ENCODE data around the gene GBGT1.

Gene GBGT1

DNA sequence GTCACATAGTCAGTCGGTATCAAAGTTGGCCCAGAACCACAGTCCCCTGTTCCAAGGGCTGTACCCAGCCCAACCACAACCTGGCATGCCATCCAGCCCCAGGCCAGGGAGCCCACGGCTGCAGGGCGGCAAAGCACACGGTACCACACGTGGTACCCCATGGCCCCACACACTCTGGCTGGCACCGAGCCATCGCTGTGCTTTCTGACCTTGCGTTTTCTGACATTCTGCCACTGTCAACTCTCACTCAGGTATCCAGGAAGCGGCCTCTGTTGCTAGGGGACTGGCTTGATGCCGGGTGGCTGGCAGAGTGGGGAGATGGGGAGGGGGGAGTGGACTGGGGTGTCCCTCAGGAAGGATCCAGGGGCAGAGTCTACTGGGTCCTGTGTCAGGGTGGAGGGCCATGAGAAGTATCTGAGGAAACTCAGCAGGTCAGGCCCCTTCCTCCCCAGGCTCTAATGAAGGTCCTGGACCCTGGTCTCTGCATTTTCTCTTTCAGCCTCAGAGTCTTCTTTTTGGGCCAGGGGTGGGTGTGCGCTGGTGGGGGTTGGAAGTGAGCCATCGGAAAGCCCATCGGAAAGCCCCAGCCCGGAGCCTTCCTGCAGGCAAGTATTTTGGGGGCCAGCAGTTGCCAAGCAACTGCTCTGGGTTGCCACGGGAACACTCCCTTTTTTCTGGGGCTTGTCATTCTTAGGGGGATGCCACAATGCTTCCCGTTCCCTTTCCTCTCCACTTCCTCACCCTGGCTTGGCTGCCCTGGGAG, 21.7 kb downstream of the GBGT1 start:
- DNase-seq: peak in 2 of 3 experiments; percentile 74 to 86

DNA sequence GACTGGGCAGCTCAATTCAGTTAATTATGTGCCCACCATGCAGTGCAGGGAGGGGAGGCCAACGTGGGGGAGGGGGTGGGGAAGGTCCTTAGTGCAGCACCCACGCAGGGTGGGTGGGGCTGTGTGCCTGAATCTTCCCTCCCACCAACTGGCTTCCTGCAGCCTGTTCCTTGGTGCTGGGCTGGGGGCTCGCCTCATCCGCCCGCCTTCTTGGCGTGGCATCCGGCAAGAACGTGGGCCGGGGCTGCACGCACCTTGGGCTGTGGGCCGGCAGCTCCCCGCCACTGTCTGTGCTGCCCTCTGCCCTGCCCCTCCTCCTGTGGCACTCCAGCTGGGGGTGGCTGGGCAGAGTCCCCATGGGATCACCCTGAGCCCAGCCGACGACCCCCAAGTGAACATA, 23.1 kb downstream of the GBGT1 start:
- DNase-seq: no peak

DNA sequence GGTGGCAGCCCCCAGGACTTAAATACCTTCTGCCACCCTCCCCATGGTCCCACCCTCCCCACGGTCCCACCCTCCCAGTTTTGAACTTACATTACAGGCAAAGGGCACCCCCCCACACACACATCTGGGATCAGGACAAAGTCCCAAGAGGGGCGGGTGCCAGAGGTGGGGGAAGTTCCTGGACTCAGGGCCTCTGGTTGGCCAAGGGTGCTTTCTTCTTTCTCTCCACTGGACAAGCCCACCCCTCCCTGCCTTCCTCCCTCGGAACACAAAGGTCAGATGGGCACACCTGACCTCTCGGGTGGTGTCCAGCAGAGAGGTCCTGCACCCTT, 23.6 kb downstream of the GBGT1 start:
- no peak for DNase-seq

DNA sequence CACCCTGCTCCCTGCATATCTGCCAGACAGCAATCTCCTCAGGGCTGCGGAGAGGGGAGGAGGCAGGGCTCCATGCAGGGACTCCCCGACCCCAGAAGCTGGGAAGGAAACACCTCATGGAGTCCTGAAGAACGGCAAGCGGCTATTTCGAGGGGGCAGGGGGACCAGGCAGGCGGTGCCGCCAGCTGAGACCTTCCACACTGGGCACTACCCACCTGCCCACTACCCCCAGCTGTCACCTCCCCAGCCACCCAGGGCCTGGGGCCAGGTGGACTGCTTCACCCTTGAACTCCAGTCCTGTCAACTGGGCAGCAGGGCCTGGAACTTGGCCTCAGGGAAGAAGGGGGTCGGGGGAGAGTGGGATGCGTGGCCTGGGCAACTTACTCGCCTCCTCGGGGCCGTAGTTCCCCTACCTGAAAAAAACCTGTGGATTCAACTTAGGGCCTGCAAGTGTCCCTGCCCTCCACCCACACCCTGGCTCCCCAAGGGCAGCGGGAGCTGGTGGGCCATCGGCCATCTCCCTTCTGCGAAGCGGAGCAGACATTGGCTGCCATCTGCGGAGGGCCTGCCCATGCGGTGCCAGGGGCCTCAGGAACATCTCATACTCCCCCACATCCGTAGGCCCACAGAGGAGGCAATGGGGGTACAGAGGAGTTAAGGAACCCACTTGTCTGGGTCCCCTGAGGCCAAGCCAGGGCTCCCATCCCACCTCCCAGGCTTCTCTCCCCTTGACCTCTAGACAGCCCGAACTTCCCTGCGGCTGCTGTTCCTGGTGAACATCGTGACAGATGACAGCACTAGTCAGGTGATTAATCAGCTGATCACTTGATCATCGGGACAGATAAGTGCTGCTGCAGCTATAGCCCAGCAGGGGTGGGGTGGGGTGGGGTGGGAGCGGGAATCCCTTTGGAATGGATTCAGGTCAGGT, 24.2 kb downstream of the GBGT1 start:
- no peak for DNase-seq

DNA sequence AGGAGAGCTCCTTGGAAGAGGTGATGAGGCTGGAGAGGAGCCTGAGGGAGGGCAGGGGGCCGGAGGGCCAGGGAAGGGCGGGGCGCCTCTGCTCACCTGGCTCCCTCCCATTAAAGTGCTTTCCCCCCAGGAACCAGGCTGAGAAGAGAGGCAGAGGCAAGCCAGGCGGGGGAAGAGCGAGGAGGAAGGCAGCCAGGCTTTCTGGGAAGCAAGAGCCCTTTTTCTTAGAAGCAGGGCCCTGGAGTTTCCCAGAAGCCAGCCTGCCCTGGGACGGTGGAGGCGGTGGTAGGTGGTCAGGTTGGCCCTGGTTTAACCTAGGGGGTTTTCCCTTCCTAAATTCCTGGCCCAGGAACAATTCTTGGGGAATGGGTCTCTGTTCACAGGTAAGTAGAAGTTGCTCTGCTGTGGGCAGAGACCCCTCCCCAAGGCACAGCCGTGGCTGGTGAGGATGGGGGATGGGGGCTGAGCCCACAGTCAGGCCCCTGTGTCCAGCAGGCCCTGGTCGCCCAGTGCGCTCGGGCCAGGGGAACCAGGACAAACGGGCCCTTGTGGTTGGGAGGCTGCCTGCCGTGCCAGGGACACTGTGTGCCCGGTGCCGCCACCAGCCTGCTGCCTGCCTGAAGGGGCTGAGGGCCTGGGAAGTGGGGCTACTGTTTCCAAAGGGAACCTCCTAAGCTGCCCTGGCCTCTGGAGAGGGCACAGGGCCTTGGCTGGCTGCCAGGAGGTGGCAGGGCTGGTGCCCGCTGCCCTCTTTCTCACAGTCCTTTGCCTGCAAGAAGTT, 26.1 kb downstream of the GBGT1 start:
- DNase-seq: no peak

DNA sequence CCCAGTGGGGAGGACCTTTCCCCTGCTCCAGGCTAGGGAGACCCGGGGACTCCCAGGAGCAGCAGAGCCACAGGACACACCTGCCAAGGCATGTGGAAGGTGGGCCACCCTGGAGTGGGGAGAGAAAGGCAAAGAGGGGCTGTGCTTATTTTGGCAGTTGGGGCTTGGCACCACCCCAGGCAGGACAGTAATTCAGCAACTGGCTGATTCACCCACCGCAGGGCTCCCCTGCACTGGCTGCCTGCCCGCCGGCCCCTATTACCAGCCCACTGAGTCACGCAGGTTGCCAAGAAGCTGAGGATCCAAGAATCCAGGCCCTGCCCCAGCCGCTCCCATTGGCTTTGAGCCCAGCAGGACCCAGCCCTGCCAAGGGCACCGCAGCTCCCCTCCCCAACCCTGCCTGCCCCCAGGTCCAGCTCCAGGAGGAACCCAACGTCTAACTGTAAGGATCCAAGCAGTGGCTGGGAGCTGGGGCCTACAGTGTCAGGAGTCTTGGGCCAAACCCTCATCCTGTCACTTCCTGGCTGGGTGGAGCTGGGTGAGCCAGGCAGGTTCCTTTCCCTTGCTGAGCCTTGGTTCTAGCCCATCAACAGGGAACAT, 28.5 kb downstream of the GBGT1 start:
- no peak for DNase-seq

DNA sequence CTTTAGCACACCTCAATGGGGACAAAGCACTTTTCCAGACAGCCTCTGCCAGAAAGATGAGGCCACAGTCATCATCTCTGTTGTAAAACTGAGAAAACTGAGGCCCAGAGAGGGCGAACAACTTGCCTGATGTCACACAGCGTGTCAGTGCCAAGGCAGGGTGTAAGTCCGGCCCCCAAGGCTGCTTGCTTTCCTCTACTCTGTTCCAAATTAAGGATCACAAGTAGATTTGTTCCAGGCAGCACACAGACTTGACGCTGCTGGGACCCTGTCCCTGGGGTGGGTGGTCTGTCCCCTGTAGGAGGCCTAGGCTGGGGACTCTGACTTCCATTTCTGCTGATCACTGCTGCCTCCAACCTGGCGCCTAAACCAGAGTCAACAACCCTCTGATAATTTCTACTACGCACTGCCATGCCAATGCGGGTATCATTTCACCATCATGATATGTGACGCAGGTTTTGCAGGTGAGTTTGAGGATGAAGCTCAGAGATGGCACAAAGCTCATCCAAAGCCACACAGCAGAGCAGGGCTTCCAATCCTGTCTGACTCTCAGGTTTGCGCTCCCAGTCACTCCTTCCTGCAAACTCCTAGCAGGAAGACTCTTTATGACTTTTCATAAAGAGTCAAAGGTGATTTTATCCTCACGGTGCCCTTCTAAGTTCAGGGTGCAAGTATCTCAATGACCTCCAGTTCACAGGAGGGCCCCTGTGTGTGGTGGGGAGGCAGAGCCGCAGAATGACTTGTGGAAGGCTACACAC, 29.1 kb downstream of the GBGT1 start:
- no peak for DNase-seq

DNA sequence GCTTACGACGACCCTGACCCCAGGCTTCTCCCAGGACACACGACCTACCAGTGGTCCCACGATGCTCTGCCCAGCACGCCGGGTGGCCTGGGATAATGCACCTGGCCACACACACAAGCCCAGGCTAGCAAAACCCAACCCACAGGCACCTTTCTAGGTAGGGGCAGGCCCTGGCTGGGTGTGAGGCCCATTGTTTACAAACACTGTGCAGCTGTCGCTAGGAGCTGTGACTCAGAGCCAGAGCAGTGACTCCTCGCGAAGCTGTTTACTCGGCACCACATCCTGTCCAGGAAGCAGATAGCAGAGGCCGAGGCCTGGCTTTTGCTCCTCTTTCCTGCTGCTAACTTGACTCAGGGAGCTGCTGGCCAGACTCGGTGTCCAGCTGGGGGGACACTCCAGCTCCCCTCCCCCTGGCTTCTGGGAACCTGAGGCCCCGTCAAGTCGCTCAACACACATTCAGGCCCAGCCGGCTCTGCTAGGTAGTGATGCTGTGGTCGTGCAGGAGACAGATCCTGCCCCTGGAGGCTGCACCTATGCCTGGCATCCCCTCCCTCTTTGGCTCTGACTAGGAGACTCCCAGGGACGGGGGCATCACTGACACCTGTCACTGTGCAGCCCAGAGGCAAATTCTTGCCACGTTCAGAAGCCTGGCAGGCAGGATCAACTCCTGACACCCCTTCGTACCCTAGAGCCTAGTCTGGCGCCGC, 29.9 kb downstream of the GBGT1 start:
- peak in 2 of 3 experiments; percentile 96 to 98 for DNase-seq

DNA sequence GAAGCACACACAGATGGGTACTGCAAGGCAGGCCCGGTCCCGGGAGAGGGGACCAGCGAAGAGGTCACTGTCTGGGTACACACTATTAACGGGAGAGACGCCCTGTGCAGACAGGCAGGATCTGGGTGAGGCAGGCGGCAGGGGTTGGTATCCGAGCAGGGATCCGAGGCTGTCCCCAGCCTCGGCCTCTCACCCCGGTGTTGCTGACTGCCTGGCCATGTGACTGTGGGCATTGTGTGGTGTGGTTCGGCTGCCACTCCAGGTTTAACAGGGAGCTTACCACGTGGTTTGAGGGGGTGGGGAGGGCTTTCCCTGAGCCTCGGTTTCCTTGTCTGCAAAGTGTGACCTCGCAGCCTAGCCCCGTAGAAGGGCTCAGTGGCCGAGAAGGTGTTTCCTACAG, 31.5 kb downstream of the GBGT1 start:
- DNase-seq: no peak

DNA sequence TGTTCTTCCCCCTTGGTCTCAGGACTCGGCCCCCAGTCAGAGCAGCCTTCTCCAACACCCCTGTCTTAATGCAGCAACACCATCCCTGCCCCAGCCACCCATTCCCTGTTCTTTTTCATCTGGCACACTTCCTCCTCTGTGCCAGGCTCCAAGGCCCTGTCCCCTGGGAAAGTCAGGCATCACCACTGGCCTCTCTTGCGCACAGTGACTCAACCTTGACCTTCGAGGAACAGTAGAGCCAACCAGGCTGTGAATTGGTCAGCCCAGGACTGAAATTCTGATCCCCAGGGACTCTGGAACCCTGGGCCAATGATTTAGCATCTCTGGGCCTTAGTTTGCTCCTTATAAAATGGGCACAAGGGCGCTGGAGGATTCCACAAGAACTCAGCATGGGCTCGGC, 32.2 kb downstream of the GBGT1 start:
- DNase-seq: no peak

DNA sequence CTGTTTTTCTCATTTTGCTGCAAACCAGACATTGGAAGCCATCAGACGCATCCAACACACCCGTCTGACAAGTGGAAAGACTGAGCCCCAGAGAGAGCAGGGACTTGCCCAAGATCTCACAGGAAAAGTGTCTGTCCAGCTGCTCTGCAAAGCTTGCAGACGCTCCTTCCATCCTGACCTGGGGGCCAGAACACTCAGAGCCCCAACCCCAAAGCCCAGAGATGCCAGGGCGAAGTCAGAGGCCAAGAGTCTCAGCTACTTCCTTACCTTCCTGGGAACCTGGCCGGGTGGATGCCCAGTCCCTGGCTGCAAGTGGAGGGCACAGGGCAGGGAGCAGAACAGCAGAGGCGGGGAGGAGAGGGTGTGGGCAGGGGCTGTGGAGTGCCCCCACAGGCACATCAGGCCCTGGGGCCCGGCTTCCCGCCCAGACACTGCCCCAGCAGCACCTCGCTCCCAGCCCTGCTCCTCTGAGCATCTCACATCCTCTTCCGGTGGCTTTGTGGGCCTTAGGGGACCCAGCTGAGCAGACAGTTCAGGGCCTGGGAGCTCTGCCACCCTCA, 32.9 kb downstream of the GBGT1 start:
- DNase-seq: no peak

DNA sequence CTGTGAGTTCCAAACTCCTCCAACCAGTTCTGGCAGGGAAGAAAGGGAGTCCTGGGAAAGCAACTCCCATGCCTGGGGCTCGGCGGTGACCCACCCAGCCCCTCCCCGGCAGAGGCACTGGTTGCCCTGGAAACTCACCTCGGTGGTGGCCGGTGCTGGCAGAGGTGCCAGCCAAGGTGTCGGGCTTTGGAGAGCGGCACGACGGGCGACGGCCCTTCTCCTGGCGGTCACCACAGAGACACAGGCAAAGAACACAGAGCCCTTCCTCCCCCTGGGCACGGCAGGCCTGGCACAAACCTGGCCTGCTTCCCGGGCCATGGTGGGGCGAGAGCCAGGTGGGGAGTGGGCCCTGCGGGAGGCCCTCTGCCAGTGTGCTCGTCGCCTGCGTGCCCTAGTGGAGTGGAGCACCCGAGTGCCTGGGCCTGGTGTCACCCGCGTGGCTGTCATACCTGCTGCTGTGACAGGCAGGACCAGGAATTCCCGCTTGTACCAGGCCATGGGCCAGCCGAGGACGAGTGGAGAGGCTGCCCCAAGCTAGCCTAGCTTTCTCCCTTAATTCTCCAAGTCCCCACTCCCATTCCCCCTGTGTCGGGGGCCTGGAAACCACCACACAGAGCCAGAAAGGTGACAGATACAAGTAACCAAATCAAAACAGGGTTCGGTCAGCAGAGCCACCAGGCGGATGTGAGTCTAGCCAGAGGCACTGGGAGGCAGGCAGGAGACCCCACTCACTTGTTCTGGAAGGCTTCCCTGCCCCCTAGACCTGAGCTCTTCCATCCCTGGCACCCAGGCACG, 34.5 kb downstream of the GBGT1 start:
- no peak for DNase-seq

DNA sequence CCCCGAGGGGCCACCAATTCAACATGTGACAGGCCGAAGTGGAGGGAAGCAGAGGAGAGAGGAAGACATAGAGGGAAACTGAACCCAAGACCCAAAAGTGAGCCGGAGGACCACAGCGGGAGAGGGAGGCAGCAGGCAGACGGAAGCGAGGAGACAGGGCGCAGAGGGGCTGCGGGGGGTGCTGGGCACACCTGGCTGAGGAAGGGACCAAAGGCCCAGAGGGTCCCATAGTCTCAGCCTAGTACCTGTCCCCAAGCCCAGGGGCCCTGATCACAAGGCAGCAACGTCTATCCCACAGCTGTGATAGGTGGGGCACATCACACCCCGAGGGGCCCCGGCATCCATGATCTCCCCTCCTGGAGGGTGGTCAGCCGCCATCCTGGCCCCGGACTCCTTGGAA, 35.6 kb downstream of the GBGT1 start:
- no peak for DNase-seq

DNA sequence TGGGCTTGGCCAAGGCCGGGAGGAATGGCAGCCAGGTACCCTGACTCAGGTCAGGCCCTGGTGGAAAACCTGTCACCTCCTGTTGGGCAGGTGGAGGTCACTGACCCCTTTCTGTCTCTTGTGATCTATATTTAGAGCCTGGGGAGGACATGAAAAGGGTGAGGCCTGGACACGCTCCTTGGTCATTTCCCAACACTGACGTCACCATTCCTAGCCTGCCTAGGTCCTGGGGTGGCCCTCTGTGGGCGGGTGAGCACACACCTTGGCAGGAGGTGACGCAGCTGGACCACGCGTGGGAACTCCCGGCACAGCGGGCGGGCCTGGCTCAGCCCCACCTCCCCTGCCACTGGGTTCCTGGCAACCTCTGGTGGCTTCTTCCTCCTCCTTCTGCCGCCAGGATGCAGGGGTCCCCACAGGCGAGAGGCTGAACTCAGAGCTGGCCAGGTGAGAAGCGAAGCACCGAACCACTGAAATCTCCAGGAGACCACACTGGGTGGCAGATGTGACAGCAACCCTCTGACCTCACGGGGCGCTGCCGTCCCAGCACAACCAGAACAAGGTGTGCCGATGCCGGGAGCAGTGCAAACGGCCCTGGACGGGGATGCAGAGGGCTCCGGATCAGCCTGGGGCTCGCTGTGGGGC, 36.3 kb downstream of the GBGT1 start:
- DNase-seq: no peak

DNA sequence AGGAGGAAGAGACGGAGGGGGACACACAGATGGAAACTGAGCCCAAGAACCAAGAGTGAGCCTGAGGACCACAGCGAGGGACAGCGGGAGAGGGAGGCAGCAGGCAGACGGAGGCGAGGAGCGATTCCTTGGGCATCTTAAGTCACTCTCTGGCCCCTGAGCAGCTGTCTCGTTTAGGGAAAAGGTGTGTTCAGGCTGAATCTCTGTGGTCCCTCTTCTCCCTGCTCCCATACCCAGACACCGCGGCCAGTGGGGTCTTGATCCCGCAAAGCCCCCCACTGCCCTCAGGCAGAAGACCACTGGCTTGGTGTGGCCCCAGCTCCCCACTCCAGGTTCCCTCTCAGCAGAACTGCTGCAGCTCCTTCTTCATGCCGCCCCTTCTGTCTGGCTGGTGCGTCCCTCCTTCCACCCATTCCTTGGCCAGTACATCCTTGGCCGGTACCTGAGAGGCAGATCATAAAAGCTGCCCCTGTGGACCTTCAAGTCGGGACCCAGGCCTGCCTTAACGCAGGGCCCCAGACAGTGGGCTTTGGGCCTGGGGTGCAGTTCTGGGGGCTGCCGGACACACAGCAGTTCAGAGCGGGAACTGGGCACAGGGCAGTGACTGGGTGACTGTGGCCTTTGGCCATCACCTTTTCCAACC, 36.9 kb downstream of the GBGT1 start:
- DNase-seq: no peak

DNA sequence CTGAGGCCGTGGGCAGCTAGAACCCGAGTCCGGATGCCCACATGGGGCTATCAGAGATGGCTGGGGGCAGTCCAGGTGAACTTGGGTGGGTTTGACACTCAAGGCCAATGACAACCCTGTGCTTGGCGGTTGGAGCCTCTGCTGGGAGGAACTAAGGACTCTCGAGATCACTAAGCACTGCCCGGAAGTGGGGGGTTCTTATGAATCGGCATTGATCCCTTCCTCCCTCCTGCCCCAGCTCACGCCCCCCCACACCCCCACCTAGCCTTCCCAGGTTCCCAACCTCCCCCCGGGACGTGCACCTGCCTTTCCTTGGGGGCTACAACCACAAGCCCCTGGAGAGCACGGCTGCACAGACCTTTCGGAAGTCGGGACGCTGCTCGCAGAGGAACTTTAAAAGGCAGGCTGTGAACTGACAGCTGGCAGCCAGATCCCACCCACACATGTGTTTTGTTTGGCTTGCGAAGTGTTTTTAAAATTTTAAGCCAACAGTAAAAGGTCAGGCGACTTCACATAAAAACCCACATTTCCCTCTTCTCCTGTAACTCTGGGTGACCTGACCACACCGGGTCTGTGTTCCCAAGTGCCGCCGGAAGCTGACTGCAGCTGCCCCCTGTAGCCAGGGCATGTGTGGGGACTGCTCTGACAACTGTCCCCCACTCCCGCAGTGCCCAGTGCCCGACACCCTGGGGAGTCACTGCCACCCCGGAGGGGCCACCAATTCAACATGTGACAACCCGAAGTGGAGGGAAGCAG, 37.6 kb downstream of the GBGT1 start:
- DNase-seq: no peak

DNA sequence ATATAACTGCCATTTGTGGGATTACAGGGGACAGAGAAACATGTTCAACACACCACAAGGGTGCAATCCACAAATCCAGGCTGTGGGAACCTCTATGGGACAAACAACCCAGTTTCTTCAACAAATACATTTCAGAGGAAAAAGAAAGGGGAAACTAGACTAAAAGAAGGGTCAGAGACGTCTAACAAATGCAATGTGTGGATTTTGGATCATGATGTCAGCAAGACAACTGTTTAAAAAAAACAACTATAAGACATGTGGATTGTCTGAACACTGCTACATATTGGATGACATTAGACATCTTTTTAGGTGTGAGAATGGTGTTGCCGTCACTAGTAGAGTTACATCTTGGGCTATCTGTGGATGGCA, 38.8 kb downstream of the GBGT1 start:
- DNase-seq: no peak

DNA sequence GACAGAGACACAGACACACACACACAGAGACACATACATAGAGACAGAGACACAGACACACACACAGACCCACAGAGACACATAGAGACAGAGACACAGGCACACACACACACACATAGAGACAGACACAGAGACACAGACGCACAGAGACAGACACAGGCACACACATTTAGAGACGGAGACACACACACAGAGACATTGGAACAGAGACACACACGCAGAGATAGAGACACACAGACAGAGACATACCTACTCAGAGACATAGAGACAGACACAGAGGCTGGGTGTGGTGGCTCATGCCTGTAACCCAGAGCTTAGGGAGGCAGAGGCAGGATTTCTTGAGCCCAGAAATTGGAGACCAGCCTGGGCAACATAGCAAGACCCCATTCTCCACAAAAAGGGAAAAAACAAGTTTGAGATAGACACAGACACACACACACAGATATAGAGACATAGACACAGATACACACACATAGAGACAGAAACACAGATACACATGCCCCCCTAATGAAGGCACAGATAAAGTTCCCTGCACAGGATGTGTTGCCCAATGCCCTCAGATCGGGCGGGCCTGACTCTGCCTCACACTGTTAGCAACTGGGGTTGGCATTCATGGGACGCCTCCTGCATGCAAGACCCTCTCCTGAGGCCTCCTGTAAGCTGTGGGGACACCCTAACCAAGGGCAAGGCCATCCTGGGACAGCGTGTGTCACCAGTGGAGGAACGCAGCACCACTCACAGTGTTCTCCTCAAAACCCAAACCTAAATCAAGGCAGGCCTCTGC, 39.4 kb downstream of the GBGT1 start:
- no peak for DNase-seq
